AG09319 (cell line): ENCODE measurements around the gene ANKRD44.

Experiments used
- DNase-seq: peaks from one replicate; pipeline ENCODE4 v3.0.0-alpha.2; 2010; ENCODE audit warnings: low read depth; ENCODE audit errors: extremely low read depth
- TF ChIP-seq, protein P1 (sequence below): IDR thresholded peaks from 2 replicates; pipeline ENCODE4 v1.5.1; 2011; ENCODE audit warnings: low read depth, mild to moderate bottlenecking, inconsistent platforms, low read length, moderate library complexity

ANKRD44 gene

DNA sequence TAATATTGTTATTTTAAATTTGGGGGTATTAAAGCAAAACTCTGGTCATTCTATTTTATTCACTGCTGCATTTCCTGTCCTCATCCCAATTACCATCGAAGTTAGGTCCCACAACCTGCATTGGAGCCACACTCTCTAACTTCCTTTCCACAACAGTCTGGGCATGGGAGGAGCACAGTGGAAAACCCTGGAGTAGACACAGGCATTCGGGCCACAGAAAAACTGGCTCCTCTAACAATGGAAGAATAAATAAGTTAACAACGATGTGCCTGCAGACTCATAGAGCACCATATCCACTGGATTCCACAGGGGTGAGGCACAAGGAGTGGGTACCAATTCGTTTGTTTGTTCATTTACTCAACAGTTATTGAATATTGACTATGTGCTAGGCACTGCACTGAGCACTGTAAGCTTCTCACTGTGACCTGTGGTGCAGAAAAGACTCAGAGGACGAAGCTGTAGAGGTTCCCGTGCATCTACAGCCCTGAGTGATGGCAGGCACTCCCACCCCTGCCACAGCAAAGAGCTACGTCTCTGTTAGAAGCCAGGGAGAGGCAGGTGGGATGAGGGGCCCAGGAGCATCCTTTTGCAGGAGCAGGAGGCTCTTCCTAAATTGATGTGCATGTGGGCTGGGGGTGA is 229.9 kb downstream of the ANKRD44 start:
- DNase-seq = no peak
- TF ChIP-seq, protein P1, sequence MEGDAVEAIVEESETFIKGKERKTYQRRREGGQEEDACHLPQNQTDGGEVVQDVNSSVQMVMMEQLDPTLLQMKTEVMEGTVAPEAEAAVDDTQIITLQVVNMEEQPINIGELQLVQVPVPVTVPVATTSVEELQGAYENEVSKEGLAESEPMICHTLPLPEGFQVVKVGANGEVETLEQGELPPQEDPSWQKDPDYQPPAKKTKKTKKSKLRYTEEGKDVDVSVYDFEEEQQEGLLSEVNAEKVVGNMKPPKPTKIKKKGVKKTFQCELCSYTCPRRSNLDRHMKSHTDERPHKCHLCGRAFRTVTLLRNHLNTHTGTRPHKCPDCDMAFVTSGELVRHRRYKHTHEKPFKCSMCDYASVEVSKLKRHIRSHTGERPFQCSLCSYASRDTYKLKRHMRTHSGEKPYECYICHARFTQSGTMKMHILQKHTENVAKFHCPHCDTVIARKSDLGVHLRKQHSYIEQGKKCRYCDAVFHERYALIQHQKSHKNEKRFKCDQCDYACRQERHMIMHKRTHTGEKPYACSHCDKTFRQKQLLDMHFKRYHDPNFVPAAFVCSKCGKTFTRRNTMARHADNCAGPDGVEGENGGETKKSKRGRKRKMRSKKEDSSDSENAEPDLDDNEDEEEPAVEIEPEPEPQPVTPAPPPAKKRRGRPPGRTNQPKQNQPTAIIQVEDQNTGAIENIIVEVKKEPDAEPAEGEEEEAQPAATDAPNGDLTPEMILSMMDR = no peak

DNA sequence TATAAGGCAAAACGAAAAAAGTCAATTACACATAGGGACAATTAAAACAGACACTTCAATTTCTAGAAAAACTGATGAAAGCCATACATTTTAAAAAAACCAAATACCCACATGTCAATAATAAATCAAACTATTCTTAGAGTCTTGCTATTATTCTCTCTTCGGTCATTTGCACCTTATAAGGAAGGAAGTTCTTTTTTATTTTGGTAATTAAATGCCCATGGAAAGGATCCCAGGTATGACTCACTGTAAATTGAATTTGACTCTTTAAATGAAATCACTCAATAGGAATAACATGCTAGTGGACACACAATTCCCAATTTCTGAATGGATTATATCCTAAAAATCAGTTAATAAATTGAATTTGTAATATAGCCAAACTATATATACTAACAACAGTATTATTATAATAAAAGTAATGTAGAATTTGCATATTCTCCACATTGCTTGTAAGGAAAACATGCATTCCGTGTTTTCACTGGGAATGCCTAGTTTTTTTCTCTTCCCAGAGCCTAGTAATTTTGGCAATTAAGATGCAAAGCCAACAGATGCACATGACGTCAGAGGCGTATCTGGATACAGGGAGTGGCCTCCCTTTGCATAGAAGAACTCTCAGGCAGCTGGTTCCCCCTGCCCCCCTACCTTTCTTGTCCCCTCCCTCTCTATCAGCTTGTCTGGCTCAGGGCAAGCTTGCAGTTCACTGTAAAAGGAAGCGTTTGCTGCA is 230.6 kb downstream of the ANKRD44 start:
- TF ChIP-seq, protein P1 = no peak
- DNase-seq = no peak

DNA sequence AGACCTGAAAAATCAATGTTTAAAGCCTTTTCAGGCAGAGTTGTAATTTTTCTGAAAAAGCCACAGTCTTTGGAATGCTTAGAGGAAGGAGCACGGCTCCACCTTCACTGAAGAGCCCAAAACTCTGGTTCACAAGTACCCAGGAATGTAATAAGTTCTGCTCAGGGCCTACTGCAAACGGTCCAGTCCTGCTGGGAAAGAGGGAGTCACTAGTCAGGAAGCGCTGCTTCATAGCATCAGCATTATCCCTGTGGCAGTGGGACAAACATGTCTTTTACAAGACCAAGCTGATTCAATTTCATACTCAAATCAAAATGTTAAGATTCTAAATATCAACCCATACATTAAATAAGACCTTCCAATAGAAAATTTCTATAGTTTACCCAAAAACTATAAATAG is 231.2 kb downstream of the ANKRD44 start:
- TF ChIP-seq, protein P1 = no peak
- DNase-seq = no peak

DNA sequence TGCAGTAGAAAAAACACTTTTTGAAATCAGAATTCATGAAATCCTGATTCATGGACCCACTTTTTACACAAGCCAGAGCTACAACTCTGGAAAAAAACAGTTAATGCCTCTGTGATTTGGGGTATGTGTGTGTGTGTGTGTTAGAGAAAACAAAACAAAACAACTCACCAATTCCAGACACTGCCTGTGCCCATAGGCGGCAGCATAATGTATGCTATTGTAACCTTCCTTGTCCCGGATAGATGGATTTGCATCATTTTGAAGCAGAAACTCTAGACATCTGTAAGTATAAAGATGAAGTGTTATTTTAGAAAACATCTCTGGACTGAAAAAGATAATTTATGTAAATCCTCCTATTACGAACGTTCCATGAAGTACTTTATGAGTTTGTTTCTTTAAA is 232.0 kb downstream of the ANKRD44 start:
- no peak for DNase-seq
- TF ChIP-seq, protein P1 = no peak

DNA sequence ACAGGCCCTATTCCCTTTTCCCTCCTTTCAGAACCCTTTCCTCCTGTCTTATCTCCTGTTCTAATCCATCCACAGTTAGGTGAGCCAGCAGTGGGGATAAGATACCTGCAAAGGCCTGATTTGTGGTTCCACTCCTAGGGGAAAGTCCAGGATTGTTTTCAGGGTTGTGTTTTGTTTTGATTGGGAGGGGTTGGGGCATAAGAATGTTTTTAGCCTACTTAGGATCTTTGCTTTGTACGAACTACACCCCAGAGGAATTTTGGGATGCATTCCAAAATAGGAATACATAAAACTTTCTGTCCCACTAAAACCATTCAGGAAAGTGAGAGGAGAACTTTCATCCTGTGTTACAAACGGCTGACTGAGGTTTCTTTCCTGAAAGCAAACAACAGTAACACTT is 233.2 kb downstream of the ANKRD44 start:
- DNase-seq = no peak
- TF ChIP-seq, protein P1 = no peak

DNA sequence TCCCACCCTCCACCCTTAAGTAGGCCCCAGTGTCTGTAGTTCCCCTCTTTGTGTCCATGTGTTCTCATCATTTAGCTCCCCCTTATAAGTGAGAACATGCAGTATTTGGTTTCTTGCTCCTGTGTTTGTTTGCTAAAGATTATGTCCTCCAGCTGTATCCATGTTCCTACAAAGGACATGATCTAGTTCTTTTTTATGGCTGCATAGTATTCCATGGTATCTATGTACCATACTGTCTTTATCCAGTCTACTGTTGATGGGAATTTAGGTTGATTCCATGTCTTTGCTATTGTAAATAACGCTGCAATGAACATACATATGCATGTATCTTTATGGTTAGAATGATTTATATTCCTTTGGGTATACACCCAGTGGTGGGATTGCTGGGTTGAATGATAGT is 233.9 kb downstream of the ANKRD44 start:
- TF ChIP-seq, protein P1 = no peak
- DNase-seq = no peak

DNA sequence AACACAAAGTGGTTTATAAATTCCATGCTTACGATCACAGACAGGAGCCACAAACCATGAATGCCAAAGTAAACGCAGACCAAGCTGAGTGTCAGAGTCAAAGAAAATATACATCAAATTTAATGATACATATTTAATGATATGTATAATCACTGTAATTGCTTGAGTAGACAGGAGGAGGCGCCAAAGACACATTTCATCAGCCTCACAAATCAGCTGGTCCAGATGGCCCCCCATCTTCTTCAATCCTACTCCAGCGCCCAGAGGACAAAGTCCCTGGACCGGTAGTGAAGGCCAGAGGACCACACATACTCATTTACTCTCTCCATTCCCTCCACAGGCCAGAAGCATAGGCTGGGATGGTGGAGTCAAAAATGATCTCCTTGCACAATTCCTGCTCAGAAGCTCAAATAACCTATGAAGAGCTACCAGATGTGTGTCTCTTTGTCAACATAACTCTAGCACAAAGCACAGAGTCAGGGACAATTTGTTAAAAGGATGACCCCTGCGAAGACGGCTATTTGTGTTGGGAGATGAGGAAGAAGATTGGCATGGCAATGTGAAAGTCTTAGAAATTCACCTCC is 234.7 kb downstream of the ANKRD44 start:
- DNase-seq = no peak

More for the DNA sequence above, 234.7 kb downstream of the ANKRD44 start:
- TF ChIP-seq, protein P1 = peak; percentile 23; the same call in 1 of the 2 replicates
